HepG2 (cell line): ENCODE data around the gene LRRC51. TPM values are rescaled to one million over a fixed set of nuclear protein-coding genes. Genes with fewer than 3 reads are reported as not detected.

Experiments
- CHD2 ChIP-seq: IDR thresholded peaks from 2 replicates; pipeline ENCODE4 v1.6.1; 2011; ENCODE audit warnings: low read depth, low read length, improper control_type of control experiment
- CTCF ChIP-seq: sonication (generic); formaldehyde crosslinking; IDR thresholded peaks from 2 replicates; pipeline ENCODE4 v1.5.0; 2020; ENCODE audit warnings: mild to moderate bottlenecking, missing genetic modification reagents, moderate library complexity
- HNRNPUL1 ChIP-seq: fragments of 200-400 bp; formaldehyde crosslinking; IDR thresholded peaks from 2 replicates; pipeline ENCODE4 v1.6.1; 2017; ENCODE audit warnings: low read depth, mild to moderate bottlenecking, low read length, moderate library complexity
- MIER2 ChIP-seq: IDR thresholded peaks from 2 replicates; pipeline ENCODE4 v1.6.1; 2016; ENCODE audit warnings: missing biosample characterization, missing genetic modification reagents
- POGK ChIP-seq: sonication (generic); formaldehyde crosslinking; conservative IDR thresholded peaks from 2 replicates; pipeline ENCODE4 v1.8.0; 2022; ENCODE audit warnings: mild to moderate bottlenecking, moderate library complexity, missing genetic modification reagents
- SP5 ChIP-seq: IDR thresholded peaks from 2 replicates; pipeline ENCODE4 v1.6.1; 2016; ENCODE audit warnings: low read depth, borderline replicate concordance
- TBL1XR1 ChIP-seq: fragments of 150-350 bp; IDR thresholded peaks from 2 replicates; pipeline ENCODE4 v1.6.1; 2014; ENCODE audit warnings: borderline replicate concordance, low read length; ENCODE audit not compliant: partially characterized antibody
- TEAD2 ChIP-seq: sonication (generic); formaldehyde crosslinking; IDR thresholded peaks from 2 replicates; pipeline ENCODE4 v1.9.0; 2021; ENCODE audit warnings: missing genetic modification reagents
- ZBTB33 ChIP-seq: sonication (generic); formaldehyde crosslinking; IDR thresholded peaks from 2 replicates; pipeline ENCODE4 v1.4.0; 2020; ENCODE audit warnings: missing genetic modification reagents
- ZBTB43 ChIP-seq: sonication (generic); formaldehyde crosslinking; conservative IDR thresholded peaks from 2 replicates; pipeline ENCODE4 v1.4.0; 2020; ENCODE audit warnings: missing genetic modification reagents
- ZEB1 ChIP-seq: IDR thresholded peaks from 2 replicates; pipeline ENCODE4 v1.6.1; 2012; ENCODE audit warnings: mild to moderate bottlenecking, low read depth, inconsistent platforms; ENCODE audit not compliant: insufficient replicate concordance
- ZFP90 ChIP-seq: sonication (generic); formaldehyde crosslinking; IDR thresholded peaks from 2 replicates; pipeline ENCODE4 v1.8.0; 2022; ENCODE audit warnings: missing genetic modification reagents, mild to moderate bottlenecking, inconsistent platforms, borderline replicate concordance
- ZMAT3 ChIP-seq: sonication (generic); formaldehyde crosslinking; conservative IDR thresholded peaks from 2 replicates; pipeline ENCODE4 v1.7.0; 2021; ENCODE audit warnings: missing genetic modification reagents
- ZNF556 ChIP-seq: sonication (generic); formaldehyde crosslinking; IDR thresholded peaks from 2 replicates; pipeline ENCODE4 v1.4.0; 2020; ENCODE audit warnings: mild to moderate bottlenecking, missing genetic modification reagents, borderline replicate concordance
- ZNF558 ChIP-seq: sonication (generic); formaldehyde crosslinking; IDR thresholded peaks from 2 replicates; pipeline ENCODE4 v1.9.0; 2022; ENCODE audit warnings: mild to moderate bottlenecking, missing genetic modification reagents, borderline replicate concordance
- ZNF687 ChIP-seq: sonication (generic); formaldehyde crosslinking; IDR thresholded peaks from 2 replicates; pipeline ENCODE4 v1.5.1; 2020; ENCODE audit warnings: mild to moderate bottlenecking, missing genetic modification reagents, moderate library complexity
- ZNF878 ChIP-seq: sonication (generic); formaldehyde crosslinking; IDR thresholded peaks from 2 replicates; pipeline ENCODE4 v1.8.1; 2023; ENCODE audit warnings: mild to moderate bottlenecking, missing genetic modification reagents, moderate library complexity
- polyA plus RNA-seq, 8 experiments: library from polyadenylated mRNA; depleted of rRNA in 3 of 8; stranded (reverse) in 7 of 8; unstranded in 1 of 8; fragments of >200 nt; fragmentation: Illumina TruSeq in 4 of 8; extraction: Trizol in 4 of 8; gene quantifications; 2 replicates each; pipeline versions ENCODE4 v1.2.1 to v1.2.3, GENCODE V29; 2011 to 2016; ENCODE audit warnings: low read depth in 4 of 8, missing spikeins in 1 of 8, mixed read lengths in 1 of 8; ENCODE audit not compliant: insufficient read depth in 1 of 8
- total RNA-seq, 5 experiments: library from RNA; depleted of rRNA; stranded (reverse); fragments of >200 nt; fragmentation: Illumina TruSeq; extraction: Trizol; gene quantifications; 2 replicates each; pipeline ENCODE4 v1.2.3, GENCODE V29; 2016; ENCODE audit warnings: low read depth in 1 of 5

The LRRC51 gene
- total and polyA plus RNA-seq, 2 of the 13 experiments (the other 11 are each of a cell fraction or from before 2014, with no cell fraction given), result 5.3 to 6.0 TPM

- TF ChIP-seq ZBTB43, result 0 out of 2 replicates have a peak, but pooled peaks have one; percentile 44
- no peak for TF ChIP-seq CTCF (CRISPR knock-in tag)
- TF ChIP-seq POGK (CRISPR knock-in tag), result peak; percentile 66; the same call in 1 of the 2 replicates
- TF ChIP-seq TBL1XR1, result no peak
- peak; percentile 82; the same call in 1 of the 2 replicates for TF ChIP-seq ZFP90 (CRISPR knock-in tag)
- peak; percentile 52 for TF ChIP-seq ZEB1
- TF ChIP-seq ZNF687, result peak; percentile 86
- 0 out of 2 replicates have a peak, but pooled peaks have one; percentile 51 for TF ChIP-seq ZNF878 (CRISPR knock-in tag)
- peak; percentile 73 for TF ChIP-seq MIER2
- TF ChIP-seq CHD2, result peak; percentile 52; the same call in 1 of the 2 replicates
- no peak for TF ChIP-seq TEAD2 (CRISPR knock-in tag)
- peak; percentile 8; the same call in 1 of the 2 replicates for TF ChIP-seq ZBTB33
- TF ChIP-seq SP5, result peak; percentile 81
- TF ChIP-seq ZNF558 (CRISPR knock-in tag), result no peak
- 0 out of 2 replicates have a peak, but pooled peaks have one; percentile 49 for TF ChIP-seq ZNF556 (CRISPR knock-in tag)
- TF ChIP-seq ZMAT3 (CRISPR knock-in tag), result no peak
- no peak for TF ChIP-seq HNRNPUL1
Observed at GRCh38 chr11:72112143-72112977, 31.7 kb downstream of the LRRC51 start, which contains the start of gene ANAPC15 (continued).
